Hepatocyte (in vitro differentiated cells): Measurements from ENCODE around the gene SLC16A8. TPM values are rescaled to one million over a fixed set of nuclear protein-coding genes. Genes with fewer than 3 reads are reported as not detected.

Experiments used
- DNase-seq: peaks from one replicate; pipeline ENCODE4 v3.0.0-alpha.2; 2016; ENCODE audit warnings: low spot score
- H2AFZ ChIP-seq: fragments of 200-600 bp; sonication (generic); 2 replicates; pipeline ENCODE4 v1.6.0; 2016; ENCODE audit warnings: antibody characterized with exemption, mild to moderate bottlenecking
- H3K27ac ChIP-seq: fragments of 200-600 bp; sonication (generic); 2 replicates; pipeline ENCODE4 v1.5.1; 2016; ENCODE audit warnings: mild to moderate bottlenecking
- H3K27me3 ChIP-seq: fragments of 200-600 bp; sonication (generic); 2 replicates; pipeline ENCODE4 v1.6.1; 2016
- H3K36me3 ChIP-seq: fragments of 200-600 bp; sonication (generic); replicated peaks from 2 replicates; pipeline ENCODE4 v1.5.1; 2016; ENCODE audit warnings: low read depth; ENCODE audit not compliant: insufficient read depth
- H3K4me1 ChIP-seq: fragments of 200-600 bp; sonication (generic); 2 replicates; pipeline ENCODE4 v1.5.1; 2016; ENCODE audit warnings: mild to moderate bottlenecking, moderate library complexity; ENCODE audit not compliant: insufficient read depth
- H3K4me2 ChIP-seq: fragments of 200-600 bp; sonication (generic); 2 replicates; pipeline ENCODE4 v1.6.0; 2016
- H3K4me3 ChIP-seq: fragments of 200-600 bp; sonication (generic); 2 replicates; pipeline ENCODE4 v1.5.1; 2016; ENCODE audit warnings: mild to moderate bottlenecking
- H3K79me2 ChIP-seq: fragments of 200-600 bp; sonication (generic); 2 replicates; pipeline ENCODE4 v1.6.0; 2017; ENCODE audit warnings: mild to moderate bottlenecking
- H3K9me2 ChIP-seq: fragments of 200-600 bp; sonication (generic); replicated peaks from 2 replicates; pipeline ENCODE4 v1.6.0; 2017; ENCODE audit warnings: mild to moderate bottlenecking; ENCODE audit not compliant: insufficient read depth
- H3K9me3 ChIP-seq: fragments of 200-600 bp; sonication (generic); 2 replicates; pipeline ENCODE4 v1.5.1; 2016; ENCODE audit warnings: low read depth, mild to moderate bottlenecking
- H4K20me1 ChIP-seq: fragments of 200-600 bp; sonication (generic); 2 replicates; pipeline ENCODE4 v1.6.0; 2016; ENCODE audit warnings: mild to moderate bottlenecking; ENCODE audit not compliant: insufficient read depth, poor library complexity, severe bottlenecking
- EZH2 ChIP-seq: fragments of 200-600 bp; sonication (generic); IDR thresholded peaks from 2 replicates; pipeline ENCODE4 v1.6.1; 2016; ENCODE audit warnings: antibody characterized with exemption, mild to moderate bottlenecking, borderline replicate concordance
- EZH2phosphoT487 ChIP-seq: fragments of 200-600 bp; sonication (generic); IDR thresholded peaks from one replicate; pipeline ENCODE4 v1.6.1; 2018; ENCODE audit warnings: antibody characterized with exemption, mild to moderate bottlenecking, low read depth, moderate library complexity; ENCODE audit not compliant: unreplicated experiment, severe bottlenecking
- WGBS: methylation state at CpG from one replicate; pipeline ENCODE4 v1.1.6; 2016; ENCODE audit warnings: low lambda C conversion rate; ENCODE audit errors: missing lambda C conversion rate; 5-methylcytosine and 5-hydroxymethylcytosine counted together
- polyA plus RNA-seq: library from polyadenylated mRNA; unstranded; fragments of >200 nt; fragmentation: Nextera tagmentation; extraction: Ambion mirVana; gene quantifications from 2 replicates; pipeline ENCODE4 v1.2.1, GENCODE V29; 2016
- total RNA-seq: library from RNA; depleted of rRNA; stranded (reverse); fragments of >200 nt; gene quantifications from 2 replicates; pipeline ENCODE4 v1.2.3, GENCODE V29; 2014
- TF ChIP-seq, protein P1 (sequence below): fragments of 200-600 bp; sonication (generic); IDR thresholded peaks from 2 replicates; pipeline ENCODE4 v1.5.1; 2016; ENCODE audit warnings: antibody characterized with exemption, mild to moderate bottlenecking; ENCODE audit not compliant: poor library complexity

SLC16A8 gene
- total and polyA plus RNA-seq, 2 experiments from 2014 or later: 0.63 TPM; not detected in 1

GRCh38 chr22:38066381-38067027 is 17.5 kb downstream of the SLC16A8 start:
- Histone ChIP-seq H3K9me3 (no peaks in the 10 kb centered on the region), H3K9me2 (no peaks in the 10 kb centered on the region), H3K36me3 (no peaks in the 10 kb centered on the region), H3K79me2 (no peaks in the 10 kb centered on the region), H3K27ac (no peak overlapping the region), H2AFZ (no peak overlapping the region), H3K4me2 (no peak overlapping the region), H3K27me3 (no peaks in the 10 kb centered on the region), H4K20me1 (no peaks in the 10 kb centered on the region), H3K4me3 (no peak overlapping the region), H3K4me1 (peaks cover 8% of the 10 kb centered on the region)
- DNase-seq: no peak
- TF ChIP-seq EZH2: no peak
- TF ChIP-seq, protein P1, sequence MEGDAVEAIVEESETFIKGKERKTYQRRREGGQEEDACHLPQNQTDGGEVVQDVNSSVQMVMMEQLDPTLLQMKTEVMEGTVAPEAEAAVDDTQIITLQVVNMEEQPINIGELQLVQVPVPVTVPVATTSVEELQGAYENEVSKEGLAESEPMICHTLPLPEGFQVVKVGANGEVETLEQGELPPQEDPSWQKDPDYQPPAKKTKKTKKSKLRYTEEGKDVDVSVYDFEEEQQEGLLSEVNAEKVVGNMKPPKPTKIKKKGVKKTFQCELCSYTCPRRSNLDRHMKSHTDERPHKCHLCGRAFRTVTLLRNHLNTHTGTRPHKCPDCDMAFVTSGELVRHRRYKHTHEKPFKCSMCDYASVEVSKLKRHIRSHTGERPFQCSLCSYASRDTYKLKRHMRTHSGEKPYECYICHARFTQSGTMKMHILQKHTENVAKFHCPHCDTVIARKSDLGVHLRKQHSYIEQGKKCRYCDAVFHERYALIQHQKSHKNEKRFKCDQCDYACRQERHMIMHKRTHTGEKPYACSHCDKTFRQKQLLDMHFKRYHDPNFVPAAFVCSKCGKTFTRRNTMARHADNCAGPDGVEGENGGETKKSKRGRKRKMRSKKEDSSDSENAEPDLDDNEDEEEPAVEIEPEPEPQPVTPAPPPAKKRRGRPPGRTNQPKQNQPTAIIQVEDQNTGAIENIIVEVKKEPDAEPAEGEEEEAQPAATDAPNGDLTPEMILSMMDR: no peak
- no peak for TF ChIP-seq EZH2phosphoT487
- 92% methylated on average over 13 of the region's 13 CpGs for WGBS

DNA sequence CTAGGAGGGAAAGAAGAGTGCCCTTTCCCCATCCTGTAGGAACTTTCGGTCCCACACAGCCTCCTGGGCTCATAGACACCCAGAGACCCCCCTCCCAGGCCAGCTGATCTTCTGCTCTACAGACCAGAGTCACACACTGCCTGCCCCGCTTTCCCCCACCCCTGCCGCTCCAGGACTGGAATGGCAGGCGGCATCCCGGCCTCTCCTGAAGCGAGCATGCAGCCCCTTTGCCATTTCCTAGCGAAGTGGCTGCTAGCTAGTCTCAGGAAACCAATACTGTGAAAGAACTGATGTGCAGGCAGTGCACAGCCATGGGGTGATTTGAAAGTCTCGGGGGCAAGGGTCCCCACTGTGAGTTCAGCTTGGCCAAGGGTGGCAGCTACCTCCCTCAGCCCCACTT is 18.4 kb downstream of the SLC16A8 start:
- Histone ChIP-seq H4K20me1 (no peaks in the 10 kb centered on the region), H3K9me3 (no peaks in the 10 kb centered on the region), H3K9me2 (no peaks in the 10 kb centered on the region), H3K27me3 (no peaks in the 10 kb centered on the region), H3K4me2 (no peak overlapping the region), H2AFZ (no peak overlapping the region), H3K4me3 (no peak overlapping the region), H3K27ac (no peak overlapping the region), H3K4me1 (peaks cover 8% of the 10 kb centered on the region), H3K36me3 (no peaks in the 10 kb centered on the region), H3K79me2 (no peaks in the 10 kb centered on the region)
- DNase-seq: no peak
- TF ChIP-seq EZH2phosphoT487: no peak
- 97% methylated on average over 8 of the region's 8 CpGs for WGBS

GRCh38 chr22:38062791-38063190 is 21.2 kb downstream of the SLC16A8 start:
- H3K9me3 ChIP-seq: no peaks in the 10 kb centered on the region
- no peaks in the 10 kb centered on the region for H4K20me1 ChIP-seq
- no peak for DNase-seq
- H3K27me3 ChIP-seq: no peaks in the 10 kb centered on the region
- H3K27ac ChIP-seq: no peak overlapping the region
- H3K4me3 ChIP-seq: no peak overlapping the region
- no peak overlapping the region for H2AFZ ChIP-seq
- no peaks in the 10 kb centered on the region for H3K9me2 ChIP-seq
- no peaks in the 10 kb centered on the region for H3K36me3 ChIP-seq
- no peak overlapping the region for H3K4me2 ChIP-seq
- peaks cover 7% of the 10 kb centered on the region for H3K79me2 ChIP-seq
- TF ChIP-seq EZH2phosphoT487: no peak
- TF ChIP-seq, protein P1: no peak
- TF ChIP-seq EZH2: no peak
- no peaks in the 10 kb centered on the region for H3K4me1 ChIP-seq
- 90% methylated on average over 6 of the region's 6 CpGs for WGBS

DNA sequence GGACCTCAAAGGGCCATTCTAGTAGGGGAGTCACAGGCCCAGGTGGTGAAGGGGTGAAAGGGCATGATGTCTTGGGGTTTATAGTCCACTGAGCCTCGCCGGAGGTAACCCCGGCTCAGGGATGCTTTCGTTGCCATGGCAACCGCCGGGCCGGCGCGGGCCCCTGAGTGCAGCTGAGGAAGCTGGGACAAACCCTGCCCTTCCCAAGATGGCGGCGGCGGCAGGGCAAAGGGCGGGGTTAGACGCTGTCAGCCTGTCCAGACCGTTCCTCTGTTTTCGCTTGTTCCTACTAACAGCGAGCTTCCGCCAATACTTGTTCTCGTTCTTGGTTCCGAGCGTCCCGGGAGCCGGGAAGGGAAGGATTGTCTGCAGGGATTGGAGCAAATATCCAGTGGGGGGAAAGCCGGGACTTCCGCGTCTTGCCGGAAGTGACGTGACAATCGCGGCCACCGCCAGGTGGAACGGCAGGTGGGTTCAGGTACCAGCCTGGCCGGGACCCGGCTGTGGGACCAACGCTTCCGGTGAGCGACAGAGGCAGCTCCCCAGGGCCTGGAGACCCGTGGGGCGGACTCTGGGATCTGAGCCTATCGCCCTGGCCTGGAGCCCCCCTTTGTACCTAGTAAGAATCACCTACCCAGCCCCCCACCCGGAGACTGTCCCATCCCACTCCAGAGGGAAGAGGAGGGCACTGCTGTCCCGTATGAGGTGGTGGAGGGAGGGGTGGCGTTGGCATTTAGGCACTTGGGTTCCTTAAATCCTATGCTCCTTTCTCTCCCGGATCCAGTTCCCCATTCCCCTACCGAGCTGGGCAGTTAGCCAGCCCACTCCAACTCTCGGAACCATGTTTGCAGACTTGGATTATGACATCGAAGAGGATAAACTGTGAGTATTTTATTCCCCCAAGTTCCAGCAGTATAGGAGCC is 26.8 kb downstream of the SLC16A8 start, which contains the start of gene PICK1:
PICK1 (plus strand) TSS at position 436 of the 923 bp plus-strand sequence; CDS start at position 842, 406 bp downstream.
- Histone ChIP-seq H2AFZ (peak within 1 kb of the TSS; percentile 70), H3K79me2 (peaks cover 8% of the 10 kb centered on the region), H3K27ac (peak within 1 kb of the TSS; percentile 78), H4K20me1 (no peaks in the 10 kb centered on the region), H3K36me3 (no peaks in the 10 kb centered on the region), H3K4me2 (peak within 1 kb of the TSS; percentile 84), H3K27me3 (no peaks in the 10 kb centered on the region), H3K9me3 (no peaks in the 10 kb centered on the region), H3K4me3 (peak within 1 kb of the TSS; percentile 39), H3K9me2 (no peaks in the 10 kb centered on the region), H3K4me1 (no peaks in the 10 kb centered on the region)
- TF ChIP-seq EZH2 (no peak), EZH2phosphoT487 (no peak)
- TF ChIP-seq, protein P1: no peak
- 4% methylated on average over 47 of the region's 47 CpGs for WGBS
- DNase-seq: peak; percentile 94
